ENCODE results near the gene PPP1R12B.

DNA sequence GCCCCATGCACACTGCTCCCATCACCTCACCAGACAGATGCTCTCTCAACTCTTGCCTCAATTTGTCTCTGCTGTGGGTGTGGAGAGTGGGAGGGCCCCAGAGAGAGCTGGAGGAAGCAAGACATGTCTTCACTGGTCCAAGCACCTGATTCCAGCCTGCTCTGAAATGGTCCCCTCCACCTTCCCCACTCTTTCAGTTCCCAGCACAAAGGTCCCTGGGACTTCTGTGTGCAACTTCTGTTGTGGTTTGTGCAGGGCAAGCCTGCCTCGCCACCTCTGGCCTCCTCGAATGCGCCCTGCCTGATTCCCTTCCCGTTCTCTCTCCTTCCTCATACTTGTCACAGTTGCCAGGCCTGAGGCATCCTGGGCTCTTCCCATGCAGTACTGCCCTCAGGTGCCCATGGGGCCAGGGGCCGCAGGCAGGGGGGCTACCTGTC lies 242.5 kb downstream of the PPP1R12B start:
- TF ChIP-seq, protein P1, sequence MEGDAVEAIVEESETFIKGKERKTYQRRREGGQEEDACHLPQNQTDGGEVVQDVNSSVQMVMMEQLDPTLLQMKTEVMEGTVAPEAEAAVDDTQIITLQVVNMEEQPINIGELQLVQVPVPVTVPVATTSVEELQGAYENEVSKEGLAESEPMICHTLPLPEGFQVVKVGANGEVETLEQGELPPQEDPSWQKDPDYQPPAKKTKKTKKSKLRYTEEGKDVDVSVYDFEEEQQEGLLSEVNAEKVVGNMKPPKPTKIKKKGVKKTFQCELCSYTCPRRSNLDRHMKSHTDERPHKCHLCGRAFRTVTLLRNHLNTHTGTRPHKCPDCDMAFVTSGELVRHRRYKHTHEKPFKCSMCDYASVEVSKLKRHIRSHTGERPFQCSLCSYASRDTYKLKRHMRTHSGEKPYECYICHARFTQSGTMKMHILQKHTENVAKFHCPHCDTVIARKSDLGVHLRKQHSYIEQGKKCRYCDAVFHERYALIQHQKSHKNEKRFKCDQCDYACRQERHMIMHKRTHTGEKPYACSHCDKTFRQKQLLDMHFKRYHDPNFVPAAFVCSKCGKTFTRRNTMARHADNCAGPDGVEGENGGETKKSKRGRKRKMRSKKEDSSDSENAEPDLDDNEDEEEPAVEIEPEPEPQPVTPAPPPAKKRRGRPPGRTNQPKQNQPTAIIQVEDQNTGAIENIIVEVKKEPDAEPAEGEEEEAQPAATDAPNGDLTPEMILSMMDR (conservative IDR thresholded peaks at IDR 0.05; ENCODE audit: low read depth in 2 of 2) = no peak
- no peak for TF ChIP-seq ZNF114 (CRISPR knock-in tag; IDR thresholded peaks at IDR 0.05)
- no peak for TF ChIP-seq CREB1 (CRISPR knock-in tag; IDR thresholded peaks at IDR 0.05; ENCODE audit: low read depth)
- no peak for TF ChIP-seq JUNB (IDR thresholded peaks at IDR 0.05; ENCODE audit: unreplicated experiment)
- no peak for TF ChIP-seq POLR2AphosphoS5 (IDR thresholded peaks at IDR 0.05; ENCODE audit: low read depth)
- TF ChIP-seq, protein P2, sequence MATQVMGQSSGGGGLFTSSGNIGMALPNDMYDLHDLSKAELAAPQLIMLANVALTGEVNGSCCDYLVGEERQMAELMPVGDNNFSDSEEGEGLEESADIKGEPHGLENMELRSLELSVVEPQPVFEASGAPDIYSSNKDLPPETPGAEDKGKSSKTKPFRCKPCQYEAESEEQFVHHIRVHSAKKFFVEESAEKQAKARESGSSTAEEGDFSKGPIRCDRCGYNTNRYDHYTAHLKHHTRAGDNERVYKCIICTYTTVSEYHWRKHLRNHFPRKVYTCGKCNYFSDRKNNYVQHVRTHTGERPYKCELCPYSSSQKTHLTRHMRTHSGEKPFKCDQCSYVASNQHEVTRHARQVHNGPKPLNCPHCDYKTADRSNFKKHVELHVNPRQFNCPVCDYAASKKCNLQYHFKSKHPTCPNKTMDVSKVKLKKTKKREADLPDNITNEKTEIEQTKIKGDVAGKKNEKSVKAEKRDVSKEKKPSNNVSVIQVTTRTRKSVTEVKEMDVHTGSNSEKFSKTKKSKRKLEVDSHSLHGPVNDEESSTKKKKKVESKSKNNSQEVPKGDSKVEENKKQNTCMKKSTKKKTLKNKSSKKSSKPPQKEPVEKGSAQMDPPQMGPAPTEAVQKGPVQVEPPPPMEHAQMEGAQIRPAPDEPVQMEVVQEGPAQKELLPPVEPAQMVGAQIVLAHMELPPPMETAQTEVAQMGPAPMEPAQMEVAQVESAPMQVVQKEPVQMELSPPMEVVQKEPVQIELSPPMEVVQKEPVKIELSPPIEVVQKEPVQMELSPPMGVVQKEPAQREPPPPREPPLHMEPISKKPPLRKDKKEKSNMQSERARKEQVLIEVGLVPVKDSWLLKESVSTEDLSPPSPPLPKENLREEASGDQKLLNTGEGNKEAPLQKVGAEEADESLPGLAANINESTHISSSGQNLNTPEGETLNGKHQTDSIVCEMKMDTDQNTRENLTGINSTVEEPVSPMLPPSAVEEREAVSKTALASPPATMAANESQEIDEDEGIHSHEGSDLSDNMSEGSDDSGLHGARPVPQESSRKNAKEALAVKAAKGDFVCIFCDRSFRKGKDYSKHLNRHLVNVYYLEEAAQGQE (IDR thresholded peaks at IDR 0.05; ENCODE audit: unreplicated experiment) = no peak
- TF ChIP-seq EZH2 (IDR thresholded peaks at IDR 0.05; ENCODE audit: low read depth, unreplicated experiment) = no peak
- TF ChIP-seq, protein P3, sequence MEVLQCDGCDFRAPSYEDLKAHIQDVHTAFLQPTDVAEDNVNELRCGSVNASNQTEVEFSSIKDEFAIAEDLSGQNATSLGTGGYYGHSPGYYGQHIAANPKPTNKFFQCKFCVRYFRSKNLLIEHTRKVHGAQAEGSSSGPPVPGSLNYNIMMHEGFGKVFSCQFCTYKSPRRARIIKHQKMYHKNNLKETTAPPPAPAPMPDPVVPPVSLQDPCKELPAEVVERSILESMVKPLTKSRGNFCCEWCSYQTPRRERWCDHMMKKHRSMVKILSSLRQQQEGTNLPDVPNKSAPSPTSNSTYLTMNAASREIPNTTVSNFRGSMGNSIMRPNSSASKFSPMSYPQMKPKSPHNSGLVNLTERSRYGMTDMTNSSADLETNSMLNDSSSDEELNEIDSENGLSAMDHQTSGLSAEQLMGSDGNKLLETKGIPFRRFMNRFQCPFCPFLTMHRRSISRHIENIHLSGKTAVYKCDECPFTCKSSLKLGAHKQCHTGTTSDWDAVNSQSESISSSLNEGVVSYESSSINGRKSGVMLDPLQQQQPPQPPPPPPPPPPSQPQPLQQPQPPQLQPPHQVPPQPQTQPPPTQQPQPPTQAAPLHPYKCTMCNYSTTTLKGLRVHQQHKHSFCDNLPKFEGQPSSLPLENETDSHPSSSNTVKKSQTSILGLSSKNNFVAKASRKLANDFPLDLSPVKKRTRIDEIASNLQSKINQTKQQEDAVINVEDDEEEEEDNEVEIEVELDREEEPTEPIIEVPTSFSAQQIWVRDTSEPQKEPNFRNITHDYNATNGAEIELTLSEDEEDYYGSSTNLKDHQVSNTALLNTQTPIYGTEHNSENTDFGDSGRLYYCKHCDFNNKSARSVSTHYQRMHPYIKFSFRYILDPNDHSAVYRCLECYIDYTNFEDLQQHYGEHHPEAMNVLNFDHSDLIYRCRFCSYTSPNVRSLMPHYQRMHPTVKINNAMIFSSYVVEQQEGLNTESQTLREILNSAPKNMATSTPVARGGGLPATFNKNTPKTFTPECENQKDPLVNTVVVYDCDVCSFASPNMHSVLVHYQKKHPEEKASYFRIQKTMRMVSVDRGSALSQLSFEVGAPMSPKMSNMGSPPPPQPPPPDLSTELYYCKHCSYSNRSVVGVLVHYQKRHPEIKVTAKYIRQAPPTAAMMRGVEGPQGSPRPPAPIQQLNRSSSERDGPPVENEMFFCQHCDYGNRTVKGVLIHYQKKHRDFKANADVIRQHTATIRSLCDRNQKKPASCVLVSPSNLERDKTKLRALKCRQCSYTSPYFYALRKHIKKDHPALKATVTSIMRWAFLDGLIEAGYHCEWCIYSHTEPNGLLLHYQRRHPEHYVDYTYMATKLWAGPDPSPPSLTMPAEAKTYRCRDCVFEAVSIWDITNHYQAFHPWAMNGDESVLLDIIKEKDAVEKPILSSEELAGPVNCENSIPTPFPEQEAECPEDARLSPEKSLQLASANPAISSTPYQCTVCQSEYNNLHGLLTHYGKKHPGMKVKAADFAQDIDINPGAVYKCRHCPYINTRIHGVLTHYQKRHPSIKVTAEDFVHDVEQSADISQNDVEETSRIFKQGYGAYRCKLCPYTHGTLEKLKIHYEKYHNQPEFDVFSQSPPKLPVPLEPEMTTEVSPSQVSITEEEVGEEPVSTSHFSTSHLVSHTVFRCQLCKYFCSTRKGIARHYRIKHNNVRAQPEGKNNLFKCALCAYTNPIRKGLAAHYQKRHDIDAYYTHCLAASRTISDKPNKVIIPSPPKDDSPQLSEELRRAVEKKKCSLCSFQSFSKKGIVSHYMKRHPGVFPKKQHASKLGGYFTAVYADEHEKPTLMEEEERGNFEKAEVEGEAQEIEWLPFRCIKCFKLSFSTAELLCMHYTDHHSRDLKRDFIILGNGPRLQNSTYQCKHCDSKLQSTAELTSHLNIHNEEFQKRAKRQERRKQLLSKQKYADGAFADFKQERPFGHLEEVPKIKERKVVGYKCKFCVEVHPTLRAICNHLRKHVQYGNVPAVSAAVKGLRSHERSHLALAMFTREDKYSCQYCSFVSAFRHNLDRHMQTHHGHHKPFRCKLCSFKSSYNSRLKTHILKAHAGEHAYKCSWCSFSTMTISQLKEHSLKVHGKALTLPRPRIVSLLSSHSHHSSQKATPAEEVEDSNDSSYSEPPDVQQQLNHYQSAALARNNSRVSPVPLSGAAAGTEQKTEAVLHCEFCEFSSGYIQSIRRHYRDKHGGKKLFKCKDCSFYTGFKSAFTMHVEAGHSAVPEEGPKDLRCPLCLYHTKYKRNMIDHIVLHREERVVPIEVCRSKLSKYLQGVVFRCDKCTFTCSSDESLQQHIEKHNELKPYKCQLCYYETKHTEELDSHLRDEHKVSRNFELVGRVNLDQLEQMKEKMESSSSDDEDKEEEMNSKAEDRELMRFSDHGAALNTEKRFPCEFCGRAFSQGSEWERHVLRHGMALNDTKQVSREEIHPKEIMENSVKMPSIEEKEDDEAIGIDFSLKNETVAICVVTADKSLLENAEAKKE (CRISPR knock-in tag; IDR thresholded peaks at IDR 0.05) = no peak
- no peak for TF ChIP-seq EZH2phosphoT487 (IDR thresholded peaks at IDR 0.05; ENCODE audit: unreplicated experiment)
- TF ChIP-seq, protein P4, sequence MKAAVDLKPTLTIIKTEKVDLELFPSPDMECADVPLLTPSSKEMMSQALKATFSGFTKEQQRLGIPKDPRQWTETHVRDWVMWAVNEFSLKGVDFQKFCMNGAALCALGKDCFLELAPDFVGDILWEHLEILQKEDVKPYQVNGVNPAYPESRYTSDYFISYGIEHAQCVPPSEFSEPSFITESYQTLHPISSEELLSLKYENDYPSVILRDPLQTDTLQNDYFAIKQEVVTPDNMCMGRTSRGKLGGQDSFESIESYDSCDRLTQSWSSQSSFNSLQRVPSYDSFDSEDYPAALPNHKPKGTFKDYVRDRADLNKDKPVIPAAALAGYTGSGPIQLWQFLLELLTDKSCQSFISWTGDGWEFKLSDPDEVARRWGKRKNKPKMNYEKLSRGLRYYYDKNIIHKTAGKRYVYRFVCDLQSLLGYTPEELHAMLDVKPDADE (IDR thresholded peaks at IDR 0.05) = no peak
- TF ChIP-seq ZNF331 (CRISPR knock-in tag; IDR thresholded peaks at IDR 0.05; ENCODE audit: low read depth) = no peak
- TF ChIP-seq STAT1 (IDR thresholded peaks at IDR 0.05; ENCODE audit: unreplicated experiment) = no peak
- no peak for TF ChIP-seq NANOG (IDR thresholded peaks at IDR 0.05; ENCODE audit: borderline replicate concordance)
